ENCODE data around the gene ABCB1. TPM values are rescaled to one million over a fixed set of nuclear protein-coding genes. Genes with fewer than 3 reads are reported as not detected.
A peak's percentile ranks its signal among the peaks of the same experiment; 100 is the strongest.

ABCB1 gene
- total RNA-seq, 1 experiment from 2014 or later: not detected

- H3K4me3 ChIP-seq (ENCODE audit: insufficient read depth, low read depth, low read length): no peak overlapping the region
- H3K36me3 ChIP-seq (replicated peaks; ENCODE audit: control insufficient read depth, insufficient read depth, low read length): no peaks in the 10 kb centered on the region
- no peaks in the 10 kb centered on the region for H3K27me3 ChIP-seq (ENCODE audit: control insufficient read depth, insufficient read depth, low read length)
- peak; percentile 49 for DNase-seq
Observed at GRCh38 chr7:87564296-87564963, 36.3 kb downstream of the ABCB1 start.

GRCh38 chr7:87561702-87562101, 39.0 kb downstream of the ABCB1 start:
- Histone ChIP-seq H3K27me3 (ENCODE audit: control insufficient read depth, insufficient read depth, low read length) (no peaks in the 10 kb centered on the region), H3K4me3 (ENCODE audit: insufficient read depth, low read depth, low read length) (no peak overlapping the region), H3K36me3 (replicated peaks; ENCODE audit: control insufficient read depth, insufficient read depth, low read length) (no peaks in the 10 kb centered on the region)
- DNase-seq: no peak

- no peaks in the 10 kb centered on the region for H3K27me3 ChIP-seq (ENCODE audit: control insufficient read depth, insufficient read depth, low read length)
- no peak overlapping the region for H3K4me3 ChIP-seq (ENCODE audit: insufficient read depth, low read depth, low read length)
- no peaks in the 10 kb centered on the region for H3K36me3 ChIP-seq (replicated peaks; ENCODE audit: control insufficient read depth, insufficient read depth, low read length)
- no peak for DNase-seq
Observed at GRCh38 chr7:87561102-87561501, 39.6 kb downstream of the ABCB1 start.

- DNase-seq: no peak
- no peaks in the 10 kb centered on the region for H3K27me3 ChIP-seq (ENCODE audit: control insufficient read depth, insufficient read depth, low read length)
- H3K4me3 ChIP-seq (ENCODE audit: insufficient read depth, low read depth, low read length): no peak overlapping the region
- no peaks in the 10 kb centered on the region for H3K36me3 ChIP-seq (replicated peaks; ENCODE audit: control insufficient read depth, insufficient read depth, low read length)
Observed at GRCh38 chr7:87552351-87552900, 48.3 kb downstream of the ABCB1 start.

- no peak for DNase-seq
- H3K36me3 ChIP-seq (replicated peaks; ENCODE audit: control insufficient read depth, insufficient read depth, low read length): no peaks in the 10 kb centered on the region
Observed at GRCh38 chr7:87548123-87548919, 52.4 kb downstream of the ABCB1 start.

GRCh38 chr7:87545760-87546159, 54.9 kb downstream of the ABCB1 start:
- Histone ChIP-seq H3K27me3 (ENCODE audit: control insufficient read depth, insufficient read depth, low read length) (no peaks in the 10 kb centered on the region), H3K36me3 (replicated peaks; ENCODE audit: control insufficient read depth, insufficient read depth, low read length) (no peaks in the 10 kb centered on the region), H3K4me3 (ENCODE audit: insufficient read depth, low read depth, low read length) (no peak overlapping the region)
- DNase-seq: no peak

More at GRCh38 chr7:87548123-87548919, 52.4 kb downstream of the ABCB1 start:
- no peaks in the 10 kb centered on the region for H3K27me3 ChIP-seq (ENCODE audit: control insufficient read depth, insufficient read depth, low read length)
- no peak overlapping the region for H3K4me3 ChIP-seq (ENCODE audit: insufficient read depth, low read depth, low read length)

- H3K4me3 ChIP-seq (ENCODE audit: insufficient read depth, low read depth, low read length): no peak overlapping the region
Observed at GRCh38 chr7:87543623-87544022, 57.1 kb downstream of the ABCB1 start.

GRCh38 chr7:87541648-87542047, 59.0 kb downstream of the ABCB1 start:
- DNase-seq: no peak
- no peaks in the 10 kb centered on the region for H3K27me3 ChIP-seq (ENCODE audit: control insufficient read depth, insufficient read depth, low read length)
- no peak overlapping the region for H3K4me3 ChIP-seq (ENCODE audit: insufficient read depth, low read depth, low read length)
- H3K36me3 ChIP-seq (replicated peaks; ENCODE audit: control insufficient read depth, insufficient read depth, low read length): no peaks in the 10 kb centered on the region

More at GRCh38 chr7:87543623-87544022, 57.1 kb downstream of the ABCB1 start:
- no peaks in the 10 kb centered on the region for H3K36me3 ChIP-seq (replicated peaks; ENCODE audit: control insufficient read depth, insufficient read depth, low read length)
- no peaks in the 10 kb centered on the region for H3K27me3 ChIP-seq (ENCODE audit: control insufficient read depth, insufficient read depth, low read length)
- no peak for DNase-seq

- no peak overlapping the region for H3K4me3 ChIP-seq (ENCODE audit: insufficient read depth, low read depth, low read length)
- no peaks in the 10 kb centered on the region for H3K27me3 ChIP-seq (ENCODE audit: control insufficient read depth, insufficient read depth, low read length)
- no peaks in the 10 kb centered on the region for H3K36me3 ChIP-seq (replicated peaks; ENCODE audit: control insufficient read depth, insufficient read depth, low read length)
- no peak for DNase-seq
Observed at GRCh38 chr7:87538052-87538451, 62.6 kb downstream of the ABCB1 start.

- H3K27me3 ChIP-seq (ENCODE audit: control insufficient read depth, insufficient read depth, low read length): no peaks in the 10 kb centered on the region
- no peaks in the 10 kb centered on the region for H3K36me3 ChIP-seq (replicated peaks; ENCODE audit: control insufficient read depth, insufficient read depth, low read length)
- no peak for DNase-seq
- no peak overlapping the region for H3K4me3 ChIP-seq (ENCODE audit: insufficient read depth, low read depth, low read length)
Observed at GRCh38 chr7:87534072-87534471, 66.6 kb downstream of the ABCB1 start.

- Histone ChIP-seq H3K36me3 (replicated peaks; ENCODE audit: control insufficient read depth, insufficient read depth, low read length) (no peaks in the 10 kb centered on the region), H3K4me3 (ENCODE audit: insufficient read depth, low read depth, low read length) (no peak overlapping the region), H3K27me3 (ENCODE audit: control insufficient read depth, insufficient read depth, low read length) (no peaks in the 10 kb centered on the region)
- DNase-seq: no peak
Observed at GRCh38 chr7:87530126-87530525, 70.6 kb downstream of the ABCB1 start.

GRCh38 chr7:87528730-87529129, 72.0 kb downstream of the ABCB1 start:
- H3K4me3 ChIP-seq (ENCODE audit: insufficient read depth, low read depth, low read length): no peak overlapping the region
- no peak for DNase-seq
- H3K36me3 ChIP-seq (replicated peaks; ENCODE audit: control insufficient read depth, insufficient read depth, low read length): no peaks in the 10 kb centered on the region
- no peaks in the 10 kb centered on the region for H3K27me3 ChIP-seq (ENCODE audit: control insufficient read depth, insufficient read depth, low read length)

GRCh38 chr7:87518735-87519134, 81.9 kb downstream of the ABCB1 start:
- no peak for DNase-seq
- Histone ChIP-seq H3K36me3 (replicated peaks; ENCODE audit: control insufficient read depth, insufficient read depth, low read length) (no peaks in the 10 kb centered on the region), H3K27me3 (ENCODE audit: control insufficient read depth, insufficient read depth, low read length) (no peaks in the 10 kb centered on the region), H3K4me3 (ENCODE audit: insufficient read depth, low read depth, low read length) (no peak overlapping the region)

GRCh38 chr7:87517891-87518290, 82.8 kb downstream of the ABCB1 start:
- Histone ChIP-seq H3K36me3 (replicated peaks; ENCODE audit: control insufficient read depth, insufficient read depth, low read length) (no peaks in the 10 kb centered on the region), H3K27me3 (ENCODE audit: control insufficient read depth, insufficient read depth, low read length) (no peaks in the 10 kb centered on the region), H3K4me3 (ENCODE audit: insufficient read depth, low read depth, low read length) (no peak overlapping the region)
- DNase-seq: no peak

All from H7 (cell line).